H9 (cell line): ENCODE measurements around the gene ABHD17C. TPM values are rescaled to one million over a fixed set of nuclear protein-coding genes. Genes with fewer than 3 reads are reported as not detected.

ENCODE experiments used
- DNase-seq: peaks from one replicate; pipeline ENCODE4 v3.0.0-alpha.2; 2017
- H2AFZ ChIP-seq: one replicate; pipeline ENCODE4 v1.6.1; 2013; ENCODE audit warnings: mild to moderate bottlenecking, low read length, control low read depth, moderate library complexity
- H2AK5ac ChIP-seq: 2 replicates; pipeline ENCODE4 v1.6.1; 2013; ENCODE audit warnings: low read length, control low read depth, mixed read lengths; ENCODE audit not compliant: insufficient read length
- H2BK120ac ChIP-seq: one replicate; pipeline ENCODE4 v1.6.1; 2013; ENCODE audit warnings: low read depth, mild to moderate bottlenecking, low read length, control low read depth, inconsistent platforms; ENCODE audit not compliant: poor library complexity, severe bottlenecking
- H2BK12ac ChIP-seq: 2 replicates; pipeline ENCODE4 v1.6.1; 2013; ENCODE audit warnings: low read length, control low read depth, mixed read lengths, low read depth; ENCODE audit not compliant: insufficient read length
- H2BK15ac ChIP-seq: 2 replicates; pipeline ENCODE4 v1.6.1; 2013; ENCODE audit warnings: low read depth, low read length, control low read depth
- H2BK20ac ChIP-seq: one replicate; pipeline ENCODE4 v1.6.1; 2013; ENCODE audit warnings: low read depth, mild to moderate bottlenecking, low read length, control low read depth, inconsistent platforms; ENCODE audit not compliant: poor library complexity, severe bottlenecking
- H2BK5ac ChIP-seq: 2 replicates; pipeline ENCODE4 v1.6.1; 2013; ENCODE audit warnings: low read length, control low read depth, mixed read lengths; ENCODE audit not compliant: insufficient read length
- H3K14ac ChIP-seq: 2 replicates; pipeline ENCODE4 v1.6.1; 2013; ENCODE audit warnings: low read length, control low read depth; ENCODE audit not compliant: insufficient read depth
- H3K18ac ChIP-seq: 2 replicates; pipeline ENCODE4 v1.6.1; 2013; ENCODE audit warnings: low read depth, mild to moderate bottlenecking, mixed read lengths, low read length, control low read depth; ENCODE audit not compliant: insufficient read length
- H3K23ac ChIP-seq: 2 replicates; pipeline ENCODE4 v1.6.1; 2013; ENCODE audit warnings: low read length, control low read depth, mixed read lengths, low read depth; ENCODE audit not compliant: insufficient read length
- H3K23me2 ChIP-seq: 2 replicates; pipeline ENCODE4 v1.6.1; 2013; ENCODE audit warnings: low read depth, mild to moderate bottlenecking, mixed read lengths, low read length, control low read depth; ENCODE audit not compliant: insufficient read length, poor library complexity, severe bottlenecking
- H3K27ac ChIP-seq: 2 replicates; pipeline ENCODE4 v1.5.1; 2013; ENCODE audit warnings: low read length, control low read depth, mixed read lengths, low read depth; ENCODE audit not compliant: insufficient read length
- H3K27me3 ChIP-seq: 2 replicates; pipeline ENCODE4 v1.6.1; 2013; ENCODE audit warnings: low read length, control low read depth, inconsistent platforms; ENCODE audit not compliant: insufficient read depth
- H3K4ac ChIP-seq: 2 replicates; pipeline ENCODE4 v1.6.1; 2013; ENCODE audit warnings: low read depth, mild to moderate bottlenecking, control low read depth, inconsistent platforms, low read length, moderate library complexity
- H3K4me1 ChIP-seq: 2 replicates; pipeline ENCODE4 v1.6.1; 2013; ENCODE audit warnings: low read length, control low read depth, inconsistent platforms; ENCODE audit not compliant: insufficient read depth
- H3K4me2 ChIP-seq: 2 replicates; pipeline ENCODE4 v1.6.1; 2013; ENCODE audit warnings: low read length, control low read depth, mixed read lengths; ENCODE audit not compliant: insufficient read length, insufficient read depth
- H3K56ac ChIP-seq: 2 replicates; pipeline ENCODE4 v1.6.1; 2013; ENCODE audit warnings: low read depth, mild to moderate bottlenecking, mixed read lengths, low read length, control low read depth; ENCODE audit not compliant: insufficient read length
- H3K79me1 ChIP-seq: 2 replicates; pipeline ENCODE4 v1.6.1; 2013; ENCODE audit warnings: low read depth, mild to moderate bottlenecking, moderate library complexity, low read length, control low read depth, inconsistent platforms; ENCODE audit not compliant: insufficient read depth, poor library complexity, severe bottlenecking
- H3K79me2 ChIP-seq: 2 replicates; pipeline ENCODE4 v1.6.1; 2013; ENCODE audit warnings: low read length, control low read depth, inconsistent platforms; ENCODE audit not compliant: insufficient read depth
- H3K9ac ChIP-seq: 2 replicates; pipeline ENCODE4 v1.6.1; 2013; ENCODE audit warnings: low read length, control low read depth, mixed read lengths; ENCODE audit not compliant: insufficient read length; ENCODE audit errors: extremely low read depth
- H3K9me3 ChIP-seq: one replicate; pipeline ENCODE4 v1.6.1; 2013; ENCODE audit warnings: low read depth, low read length, inconsistent platforms; ENCODE audit not compliant: control insufficient read depth
- H3T11ph ChIP-seq: one replicate; pipeline ENCODE4 v1.6.1; 2013; ENCODE audit warnings: mild to moderate bottlenecking, low read length, control low read depth, inconsistent platforms
- H4K20me1 ChIP-seq: one replicate; pipeline ENCODE4 v1.6.1; 2013; ENCODE audit not compliant: control insufficient read depth, insufficient read length, insufficient read depth
- H4K5ac ChIP-seq: 2 replicates; pipeline ENCODE4 v1.6.1; 2013; ENCODE audit warnings: low read depth, mild to moderate bottlenecking, mixed read lengths, low read length, control low read depth; ENCODE audit not compliant: insufficient read length
- H4K8ac ChIP-seq: replicated peaks from 2 replicates; pipeline ENCODE4 v1.6.1; 2013; ENCODE audit warnings: low read length, control low read depth, mixed read lengths, low read depth; ENCODE audit not compliant: insufficient read length
- H4K91ac ChIP-seq: 2 replicates; pipeline ENCODE4 v1.6.1; 2013; ENCODE audit warnings: low read depth, mild to moderate bottlenecking, moderate library complexity, mixed read lengths, low read length, control low read depth; ENCODE audit not compliant: insufficient read length
- H3K27ac Mint-ChIP-seq, 3 experiments: 2 replicates in 2 of 3; 3 replicates in 1 of 3; pipeline ENCODE4 v1.8.0; 2020 to 2021; ENCODE audit warnings: mixed read lengths in 3 of 3, mild to moderate bottlenecking in 1 of 3, moderate library complexity in 1 of 3
- H3K27me3 Mint-ChIP-seq: 2 replicates; pipeline ENCODE4 v1.8.0; 2021; ENCODE audit warnings: low read depth, mild to moderate bottlenecking, moderate library complexity, mixed read lengths
- H3K36me3 Mint-ChIP-seq, 3 experiments: 2 replicates in 2 of 3; 3 replicates in 1 of 3; pipeline ENCODE4 v1.8.0; 2020 to 2021; ENCODE audit warnings: low read depth in 3 of 3, mixed read lengths in 3 of 3; ENCODE audit not compliant: insufficient read depth in 1 of 3
- H3K4me1 Mint-ChIP-seq, 2 experiments: 2 replicates each; pipeline ENCODE4 v1.8.0; 2020; ENCODE audit warnings: mixed read lengths in 2 of 2
- H3K4me3 Mint-ChIP-seq, 2 experiments: 2 replicates in 1 of 2; 3 replicates in 1 of 2; pipeline ENCODE4 v1.8.0; 2020 to 2021; ENCODE audit warnings: mild to moderate bottlenecking in 2 of 2, mixed read lengths in 2 of 2, moderate library complexity in 1 of 2
- H3K9me3 Mint-ChIP-seq, 2 experiments: 2 replicates in 1 of 2; 3 replicates in 1 of 2; pipeline ENCODE4 v1.8.0; 2020; ENCODE audit warnings: mild to moderate bottlenecking in 2 of 2, mixed read lengths in 2 of 2, moderate library complexity in 1 of 2
- WGBS: extraction: QIAGEN DNeasy Blood & Tissue Kit; methylation state at CpG from one replicate; pipeline ENCODE4 v1.1.7; 2013; ENCODE audit warnings: missing lambda C conversion rate, low lambda C conversion rate, mixed read lengths; ENCODE audit not compliant: insufficient read length; ENCODE audit errors: extremely low coverage; 5-methylcytosine and 5-hydroxymethylcytosine counted together
- total RNA-seq: library from RNA; stranded (reverse); gene quantifications from 2 replicates; pipeline ENCODE4 v1.2.1, GENCODE V29; 2021
- TF ChIP-seq, protein P1 (sequence below): fragments of 200-600 bp; sonication (generic); conservative IDR thresholded peaks from 3 replicates; pipeline ENCODE4 v1.8.0; 2021; ENCODE audit warnings: antibody characterized with exemption, mild to moderate bottlenecking

The ABHD17C gene
- total RNA-seq, 1 experiment from 2014 or later = 21.5 TPM

DNA sequence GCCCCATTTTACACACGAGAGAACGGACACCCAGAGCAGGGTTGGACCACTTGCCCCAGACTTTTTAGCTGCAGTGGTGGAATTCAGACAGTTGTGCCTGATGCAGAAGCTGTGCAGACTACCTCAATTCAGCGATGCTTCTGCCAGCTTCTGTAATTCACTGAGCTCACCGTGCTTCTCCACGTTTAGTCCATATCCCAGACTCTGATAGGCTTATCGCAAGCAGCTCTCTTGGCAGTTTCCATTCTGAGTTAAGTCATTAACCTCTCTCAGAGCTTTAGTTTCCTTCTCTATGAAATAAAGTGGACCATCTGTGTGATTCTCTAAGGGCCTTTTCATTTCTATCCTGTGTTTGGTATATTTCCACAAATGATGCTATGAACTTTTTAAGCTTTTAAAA is 37.1 kb downstream of the ABHD17C start:
- Histone ChIP-seq H3K27ac (no peak overlapping the region), H4K91ac (no peak overlapping the region), H2BK12ac (no peak overlapping the region), H3K56ac (no peak overlapping the region), H3K9ac (no peak overlapping the region), H3K18ac (no peak overlapping the region), H2BK120ac (no peak overlapping the region), H3K4me1 (no peaks in the 10 kb centered on the region), H3K79me2 (no peaks in the 10 kb centered on the region), H2BK5ac (no peak overlapping the region), H3K23ac (no peak overlapping the region), H4K5ac (no peak overlapping the region), H2BK20ac (no peak overlapping the region), H2AFZ (no peak overlapping the region), H3K14ac (no peak overlapping the region), H4K20me1 (no peaks in the 10 kb centered on the region), H2BK15ac (no peak overlapping the region), H3K4ac (no peak overlapping the region), H3K79me1 (no peaks in the 10 kb centered on the region), H3K4me2 (no peak overlapping the region), H2AK5ac (no peak overlapping the region), H3T11ph (no peak overlapping the region), H3K27me3 (no peaks in the 10 kb centered on the region), H3K9me3 (no peaks in the 10 kb centered on the region), H4K8ac (no peak overlapping the region), H3K23me2 (no peaks in the 10 kb centered on the region)
- TF ChIP-seq, protein P1, sequence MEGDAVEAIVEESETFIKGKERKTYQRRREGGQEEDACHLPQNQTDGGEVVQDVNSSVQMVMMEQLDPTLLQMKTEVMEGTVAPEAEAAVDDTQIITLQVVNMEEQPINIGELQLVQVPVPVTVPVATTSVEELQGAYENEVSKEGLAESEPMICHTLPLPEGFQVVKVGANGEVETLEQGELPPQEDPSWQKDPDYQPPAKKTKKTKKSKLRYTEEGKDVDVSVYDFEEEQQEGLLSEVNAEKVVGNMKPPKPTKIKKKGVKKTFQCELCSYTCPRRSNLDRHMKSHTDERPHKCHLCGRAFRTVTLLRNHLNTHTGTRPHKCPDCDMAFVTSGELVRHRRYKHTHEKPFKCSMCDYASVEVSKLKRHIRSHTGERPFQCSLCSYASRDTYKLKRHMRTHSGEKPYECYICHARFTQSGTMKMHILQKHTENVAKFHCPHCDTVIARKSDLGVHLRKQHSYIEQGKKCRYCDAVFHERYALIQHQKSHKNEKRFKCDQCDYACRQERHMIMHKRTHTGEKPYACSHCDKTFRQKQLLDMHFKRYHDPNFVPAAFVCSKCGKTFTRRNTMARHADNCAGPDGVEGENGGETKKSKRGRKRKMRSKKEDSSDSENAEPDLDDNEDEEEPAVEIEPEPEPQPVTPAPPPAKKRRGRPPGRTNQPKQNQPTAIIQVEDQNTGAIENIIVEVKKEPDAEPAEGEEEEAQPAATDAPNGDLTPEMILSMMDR = no peak
- no peaks in the 10 kb centered on the region for H3K9me3 Mint-ChIP-seq
- peaks cover 18 to 29% of the 10 kb centered on the region in 2 experiments for H3K4me1 Mint-ChIP-seq
- no peak overlapping the region for H3K27ac Mint-ChIP-seq
- H3K36me3 Mint-ChIP-seq = peaks cover 0 to 2% (median under 1%) of the 10 kb centered on the region in 3 experiments; a peak in 2 of 7 replicates
- DNase-seq = no peak
- whole genome bisulfite sequencing = no CpG with 5 or more reads among the region's 6 CpGs
- no peak overlapping the region for H3K4me3 Mint-ChIP-seq
- H3K27me3 Mint-ChIP-seq = no peaks in the 10 kb centered on the region
